SK-N-SH (cell line): ENCODE results near the gene B4GALNT4. TPM values are rescaled to one million over a fixed set of nuclear protein-coding genes. Genes with fewer than 3 reads are reported as not detected.

Experiments used
- CTCF ChIA-PET: fragments of 300-600, 350-600 bp; formaldehyde crosslinking; extraction: SDS; loops from one replicate; lab custom pipeline; 2021; lab: Yijun Ruan, JAX
- POLR2A ChIA-PET: fragments of 350-600 bp; sonication (Branson Sonifier 250); formaldehyde crosslinking; extraction: SDS; loops from one replicate; lab custom pipeline; 2020; ENCODE audit warnings: antibody characterized with exemption, inconsistent platforms; lab: Yijun Ruan, JAX
- DNase-seq: peaks from one replicate; pipeline ENCODE4 v3.0.0; 2012
- H2AFZ ChIP-seq: fragments of 200-600 bp; sonication (generic); 2 replicates; pipeline ENCODE4 v1.8.1; 2016; ENCODE audit warnings: antibody characterized with exemption, mild to moderate bottlenecking, low read depth
- H3F3A ChIP-seq: fragments of 200-600 bp; sonication (generic); replicated peaks from 2 replicates; pipeline ENCODE3; 2016; ENCODE audit warnings: antibody characterized with exemption, mild to moderate bottlenecking; ENCODE audit not compliant: insufficient read depth
- H3K27ac ChIP-seq, 2 experiments: fragments of 200-500 bp in 1 of 2; fragments of 200-600 bp in 1 of 2; sonication (Bioruptor generic) in 1 of 2; sonication (generic), shearing (Covaris generic) in 1 of 2; 2 replicates each; pipeline versions ENCODE4 v1.5.1 to v1.6.1; 2014 to 2016; ENCODE audit warnings: low read depth in 2 of 2, inconsistent platforms in 1 of 2, low read length in 1 of 2, mild to moderate bottlenecking in 1 of 2, mixed read lengths in 1 of 2
- H3K27me3 ChIP-seq: fragments of 200-600 bp; sonication (generic), shearing (Covaris generic); 2 replicates; pipeline ENCODE4 v1.6.1; 2016; ENCODE audit warnings: mixed run types; ENCODE audit not compliant: insufficient read depth
- H3K36me3 ChIP-seq, 2 experiments: fragments of 200-500 bp in 1 of 2; fragments of 200-600 bp in 1 of 2; sonication (Bioruptor generic) in 1 of 2; sonication (generic) in 1 of 2; replicated peaks in 1 of 2; 2 replicates each; pipeline versions ENCODE3 to v1.5.1; 2014 to 2016; ENCODE audit warnings: low read length in 1 of 2, mild to moderate bottlenecking in 1 of 2; ENCODE audit not compliant: insufficient read depth in 2 of 2, control insufficient read depth in 1 of 2
- H3K4me1 ChIP-seq, 2 experiments: fragments of 200-500 bp in 1 of 2; fragments of 200-600 bp in 1 of 2; sonication (Bioruptor generic) in 1 of 2; sonication (generic), shearing (Covaris generic) in 1 of 2; 2 replicates each; pipeline versions ENCODE4 v1.5.1 to v1.6.1; 2014 to 2016; ENCODE audit warnings: low read depth in 1 of 2, low read length in 1 of 2, mixed run types in 1 of 2; ENCODE audit not compliant: insufficient read depth in 2 of 2, control insufficient read depth in 1 of 2
- H3K4me2 ChIP-seq: fragments of 200-600 bp; sonication (generic), shearing (Covaris generic); 2 replicates; pipeline ENCODE4 v1.6.1; 2017; ENCODE audit warnings: mixed run types
- H3K4me3 ChIP-seq, 2 experiments: fragments of 200-500 bp in 1 of 2; fragments of 200-600 bp in 1 of 2; sonication (Bioruptor generic) in 1 of 2; sonication (generic), shearing (Covaris generic) in 1 of 2; 2 replicates each; pipeline versions ENCODE4 v1.5.1 to v1.8.1; 2014 to 2016; ENCODE audit warnings: low read depth in 2 of 2, inconsistent platforms in 1 of 2, low read length in 1 of 2, mild to moderate bottlenecking in 1 of 2, mixed read lengths in 1 of 2, moderate library complexity in 1 of 2
- H3K79me2 ChIP-seq: fragments of 200-600 bp; sonication (generic); 2 replicates; pipeline ENCODE4 v1.8.1; 2017; ENCODE audit warnings: mild to moderate bottlenecking; ENCODE audit not compliant: insufficient read depth
- H3K9ac ChIP-seq: fragments of 200-600 bp; sonication (generic); 2 replicates; pipeline ENCODE4 v1.6.1; 2017; ENCODE audit warnings: mixed run types
- H3K9me2 ChIP-seq: fragments of 200-600 bp; sonication (generic); 2 replicates; pipeline ENCODE4 v1.6.1; 2017; ENCODE audit warnings: mixed run types
- H3K9me3 ChIP-seq: fragments of 200-600 bp; sonication (generic); 2 replicates; pipeline ENCODE4 v1.6.1; 2017; ENCODE audit warnings: mixed run types, mild to moderate bottlenecking, moderate library complexity
- H4K20me1 ChIP-seq: fragments of 200-600 bp; sonication (generic); 2 replicates; pipeline ENCODE4 v1.6.1; 2017; ENCODE audit warnings: mild to moderate bottlenecking, mixed run types; ENCODE audit not compliant: insufficient read depth
- CHD2 ChIP-seq: fragments of 150-350 bp; IDR thresholded peaks from 2 replicates; pipeline ENCODE4 v1.6.1; 2018; ENCODE audit warnings: low read length; ENCODE audit not compliant: partially characterized antibody
- ELF1 ChIP-seq: IDR thresholded peaks from 2 replicates; pipeline ENCODE4 v1.4.0; 2012
- EP300 ChIP-seq, 2 experiments: IDR thresholded peaks; 2 replicates each; pipeline versions ENCODE4 v1.4.0 to v1.6.1; 2012; ENCODE audit warnings: borderline replicate concordance in 1 of 2, low read depth in 1 of 2, low read length in 1 of 2
- EZH2phosphoT487 ChIP-seq: fragments of 200-600 bp; sonication (generic); IDR thresholded peaks from 2 replicates; pipeline ENCODE4 v1.6.1; 2017; ENCODE audit warnings: low read depth, mixed run types, mild to moderate bottlenecking, antibody characterized with exemption, moderate library complexity, borderline replicate concordance
- FOSL2 ChIP-seq: IDR thresholded peaks from 2 replicates; pipeline ENCODE4 v1.4.0; 2012; ENCODE audit warnings: low read depth, mild to moderate bottlenecking, moderate library complexity, borderline replicate concordance
- GATA2 ChIP-seq: sonication (generic); formaldehyde crosslinking; IDR thresholded peaks from 2 replicates; pipeline ENCODE4 v1.5.0; 2020; ENCODE audit warnings: mild to moderate bottlenecking, missing genetic modification reagents
- JUND ChIP-seq: IDR thresholded peaks from 2 replicates; pipeline ENCODE4 v1.4.0; 2012
- MXI1 ChIP-seq: IDR thresholded peaks from 2 replicates; pipeline ENCODE4 v1.6.1; 2012; ENCODE audit warnings: mild to moderate bottlenecking, low read depth, low read length, improper control_type of control experiment
- NRF1 ChIP-seq: IDR thresholded peaks from 2 replicates; pipeline ENCODE4 v1.6.1; 2012; ENCODE audit warnings: low read depth, mild to moderate bottlenecking, low read length
- RAD21 ChIP-seq: IDR thresholded peaks from 2 replicates; pipeline ENCODE4 v1.6.1; 2012; ENCODE audit warnings: mild to moderate bottlenecking, low read length
- RCOR1 ChIP-seq: fragments of 150-350 bp; IDR thresholded peaks from 2 replicates; pipeline ENCODE4 v1.6.1; 2017; ENCODE audit warnings: antibody characterized with exemption, low read length
- RXRA ChIP-seq: IDR thresholded peaks from 2 replicates; pipeline ENCODE4 v1.4.0; 2012; ENCODE audit warnings: low read depth, mild to moderate bottlenecking, borderline replicate concordance
- TCF12 ChIP-seq: IDR thresholded peaks from 2 replicates; pipeline ENCODE4 v1.4.0; 2012
- TEAD4 ChIP-seq: IDR thresholded peaks from 2 replicates; pipeline ENCODE4 v1.4.0; 2012; ENCODE audit warnings: mild to moderate bottlenecking, borderline replicate concordance; ENCODE audit not compliant: insufficient read depth
- WGBS: methylation state at CpG from one replicate; pipeline ENCODE4 v1.1.6; 2017; ENCODE audit warnings: low lambda C conversion rate; 5-methylcytosine and 5-hydroxymethylcytosine counted together
- polyA plus RNA-seq, 3 experiments: library from polyadenylated mRNA; depleted of rRNA; stranded (reverse); fragments of >200 nt; gene quantifications; 2 replicates each; pipeline ENCODE4 v1.2.3, GENCODE V29; 2012
- TF ChIP-seq, protein P1 (sequence below): fragments of 150-350 bp; IDR thresholded peaks from 2 replicates; pipeline ENCODE4 v1.6.1; 2017; ENCODE audit warnings: antibody characterized with exemption, low read length, low read depth, borderline replicate concordance
- TF ChIP-seq, protein P2 (sequence below): IDR thresholded peaks from 2 replicates; pipeline ENCODE4 v1.4.0; 2012; ENCODE audit warnings: low read depth, borderline replicate concordance
- TF ChIP-seq, protein P3 (sequence below): IDR thresholded peaks from 2 replicates; pipeline ENCODE4 v1.6.1; 2012; ENCODE audit warnings: mild to moderate bottlenecking, low read depth, low read length, moderate library complexity
- TF ChIP-seq, protein P4 (sequence below): fragments of 150-350 bp; IDR thresholded peaks from 2 replicates; pipeline ENCODE4 v1.6.1; 2016; ENCODE audit warnings: mild to moderate bottlenecking, low read depth, low read length
- TF ChIP-seq, protein P5 (sequence below): fragments of 200-600 bp; sonication (generic); IDR thresholded peaks from 2 replicates; pipeline ENCODE4 v1.6.1; 2017; ENCODE audit warnings: antibody characterized with exemption, mild to moderate bottlenecking, moderate library complexity

B4GALNT4 gene
- polyA plus RNA-seq, 1 of the 3 experiments (the other 2 are of a cell fraction): 66.7 TPM

DNA sequence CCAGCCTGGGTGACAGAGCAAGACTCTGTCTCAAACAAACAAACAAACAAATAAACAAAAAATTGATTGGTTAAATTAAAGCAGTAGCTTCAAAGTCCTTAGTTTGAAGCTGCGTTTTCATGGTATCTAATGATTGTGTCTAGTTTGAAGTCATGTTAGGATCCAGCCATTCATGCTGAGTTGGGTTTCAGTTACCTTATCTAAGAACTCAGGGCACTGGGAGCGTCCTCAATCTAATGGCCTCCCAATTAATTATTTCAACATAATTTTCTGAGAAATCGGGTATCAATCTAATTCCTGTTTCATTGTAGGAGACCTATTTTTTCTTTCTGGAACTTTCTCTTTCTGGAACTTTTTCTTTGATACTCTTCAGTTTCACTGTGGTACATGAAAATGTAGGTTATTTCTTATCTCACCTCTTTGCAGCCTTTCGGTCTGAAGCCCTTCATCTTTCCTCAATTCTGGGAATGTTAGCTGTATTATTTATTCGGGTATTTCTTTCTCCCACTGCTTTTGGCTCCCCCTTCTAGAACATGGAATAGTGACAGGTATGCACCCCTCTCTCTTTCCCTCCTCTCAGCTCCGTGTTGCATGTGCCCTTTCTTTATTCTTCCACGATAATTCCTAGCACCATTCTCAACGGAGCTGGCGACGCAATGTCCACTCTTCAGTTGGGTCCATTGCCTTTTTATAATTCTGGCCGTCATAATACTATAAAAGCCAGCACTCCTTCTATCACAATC lies 24.3 kb upstream of the B4GALNT4 start:
- no peak overlapping the region for H2AFZ ChIP-seq
- H3K4me1 ChIP-seq: no peaks in the 10 kb centered on the region
- ChIA-PET POLR2A (no interaction called here), CTCF (interaction anchor here (1.2 to 1.8 kb wide), 4 partner anchors 10 to 35 kb away, joined by 3 to 5 read pairs (median 4); no protein-coding TSS in a partner anchor)
- H3F3A ChIP-seq: no peaks in the 10 kb centered on the region
- H3K27ac ChIP-seq: no peak overlapping the region
- no peaks in the 10 kb centered on the region for H3K36me3 ChIP-seq
- no peak for DNase-seq
- no peak overlapping the region for H3K9ac ChIP-seq
- no peak overlapping the region for H3K4me3 ChIP-seq
- H3K9me3 ChIP-seq: no peaks in the 10 kb centered on the region
- H3K4me2 ChIP-seq: no peak overlapping the region
- H3K27me3 ChIP-seq: no peaks in the 10 kb centered on the region; the same call in 1 of the 2 replicates
- no peaks in the 10 kb centered on the region; the same call in 1 of the 2 replicates for H3K9me2 ChIP-seq
- TF ChIP-seq TEAD4 (no peak), JUND (no peak), ELF1 (no peak), TCF12 (no peak), EZH2phosphoT487 (no peak)
- TF ChIP-seq, protein P1, sequence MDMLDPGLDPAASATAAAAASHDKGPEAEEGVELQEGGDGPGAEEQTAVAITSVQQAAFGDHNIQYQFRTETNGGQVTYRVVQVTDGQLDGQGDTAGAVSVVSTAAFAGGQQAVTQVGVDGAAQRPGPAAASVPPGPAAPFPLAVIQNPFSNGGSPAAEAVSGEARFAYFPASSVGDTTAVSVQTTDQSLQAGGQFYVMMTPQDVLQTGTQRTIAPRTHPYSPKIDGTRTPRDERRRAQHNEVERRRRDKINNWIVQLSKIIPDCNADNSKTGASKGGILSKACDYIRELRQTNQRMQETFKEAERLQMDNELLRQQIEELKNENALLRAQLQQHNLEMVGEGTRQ: no peak
- TF ChIP-seq, protein P2, sequence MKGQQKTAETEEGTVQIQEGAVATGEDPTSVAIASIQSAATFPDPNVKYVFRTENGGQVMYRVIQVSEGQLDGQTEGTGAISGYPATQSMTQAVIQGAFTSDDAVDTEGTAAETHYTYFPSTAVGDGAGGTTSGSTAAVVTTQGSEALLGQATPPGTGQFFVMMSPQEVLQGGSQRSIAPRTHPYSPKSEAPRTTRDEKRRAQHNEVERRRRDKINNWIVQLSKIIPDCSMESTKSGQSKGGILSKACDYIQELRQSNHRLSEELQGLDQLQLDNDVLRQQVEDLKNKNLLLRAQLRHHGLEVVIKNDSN: no peak
- TF ChIP-seq, protein P3, sequence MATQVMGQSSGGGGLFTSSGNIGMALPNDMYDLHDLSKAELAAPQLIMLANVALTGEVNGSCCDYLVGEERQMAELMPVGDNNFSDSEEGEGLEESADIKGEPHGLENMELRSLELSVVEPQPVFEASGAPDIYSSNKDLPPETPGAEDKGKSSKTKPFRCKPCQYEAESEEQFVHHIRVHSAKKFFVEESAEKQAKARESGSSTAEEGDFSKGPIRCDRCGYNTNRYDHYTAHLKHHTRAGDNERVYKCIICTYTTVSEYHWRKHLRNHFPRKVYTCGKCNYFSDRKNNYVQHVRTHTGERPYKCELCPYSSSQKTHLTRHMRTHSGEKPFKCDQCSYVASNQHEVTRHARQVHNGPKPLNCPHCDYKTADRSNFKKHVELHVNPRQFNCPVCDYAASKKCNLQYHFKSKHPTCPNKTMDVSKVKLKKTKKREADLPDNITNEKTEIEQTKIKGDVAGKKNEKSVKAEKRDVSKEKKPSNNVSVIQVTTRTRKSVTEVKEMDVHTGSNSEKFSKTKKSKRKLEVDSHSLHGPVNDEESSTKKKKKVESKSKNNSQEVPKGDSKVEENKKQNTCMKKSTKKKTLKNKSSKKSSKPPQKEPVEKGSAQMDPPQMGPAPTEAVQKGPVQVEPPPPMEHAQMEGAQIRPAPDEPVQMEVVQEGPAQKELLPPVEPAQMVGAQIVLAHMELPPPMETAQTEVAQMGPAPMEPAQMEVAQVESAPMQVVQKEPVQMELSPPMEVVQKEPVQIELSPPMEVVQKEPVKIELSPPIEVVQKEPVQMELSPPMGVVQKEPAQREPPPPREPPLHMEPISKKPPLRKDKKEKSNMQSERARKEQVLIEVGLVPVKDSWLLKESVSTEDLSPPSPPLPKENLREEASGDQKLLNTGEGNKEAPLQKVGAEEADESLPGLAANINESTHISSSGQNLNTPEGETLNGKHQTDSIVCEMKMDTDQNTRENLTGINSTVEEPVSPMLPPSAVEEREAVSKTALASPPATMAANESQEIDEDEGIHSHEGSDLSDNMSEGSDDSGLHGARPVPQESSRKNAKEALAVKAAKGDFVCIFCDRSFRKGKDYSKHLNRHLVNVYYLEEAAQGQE: no peak
- H4K20me1 ChIP-seq: no peaks in the 10 kb centered on the region
- no peaks in the 10 kb centered on the region for H3K79me2 ChIP-seq
- 63% methylated on average over 11 of the region's 11 CpGs for WGBS

DNA sequence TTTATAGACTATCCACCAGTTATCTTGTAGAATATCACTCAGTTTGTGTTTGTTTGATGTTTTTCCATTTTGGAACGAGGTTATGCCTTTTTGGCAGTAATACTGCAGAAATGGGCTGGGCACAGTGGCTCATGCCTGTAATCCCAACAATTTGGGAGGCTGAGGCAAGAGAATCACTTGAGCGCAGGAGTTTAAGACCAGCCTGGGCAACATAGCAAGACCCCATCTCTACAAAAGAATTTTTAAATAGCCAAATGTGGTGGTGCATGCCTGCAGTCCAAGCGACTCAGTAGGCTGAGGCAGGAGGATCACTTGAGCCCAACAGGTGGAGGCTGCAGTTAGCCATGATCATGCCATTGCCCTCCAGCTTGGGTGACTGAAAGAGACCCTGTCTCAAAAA lies 22.8 kb upstream of the B4GALNT4 start:
- no peaks in the 10 kb centered on the region for H3K27me3 ChIP-seq
- POLR2A ChIA-PET: no interaction called here
- DNase-seq: no peak
- no peak for TF ChIP-seq EP300 (IDR thresholded peaks at IDR 0.05; ENCODE audit: borderline replicate concordance in 1 of 2, low read depth in 1 of 2, low read length in 1 of 2)
- TF ChIP-seq NRF1: no peak
- TF ChIP-seq, protein P4, sequence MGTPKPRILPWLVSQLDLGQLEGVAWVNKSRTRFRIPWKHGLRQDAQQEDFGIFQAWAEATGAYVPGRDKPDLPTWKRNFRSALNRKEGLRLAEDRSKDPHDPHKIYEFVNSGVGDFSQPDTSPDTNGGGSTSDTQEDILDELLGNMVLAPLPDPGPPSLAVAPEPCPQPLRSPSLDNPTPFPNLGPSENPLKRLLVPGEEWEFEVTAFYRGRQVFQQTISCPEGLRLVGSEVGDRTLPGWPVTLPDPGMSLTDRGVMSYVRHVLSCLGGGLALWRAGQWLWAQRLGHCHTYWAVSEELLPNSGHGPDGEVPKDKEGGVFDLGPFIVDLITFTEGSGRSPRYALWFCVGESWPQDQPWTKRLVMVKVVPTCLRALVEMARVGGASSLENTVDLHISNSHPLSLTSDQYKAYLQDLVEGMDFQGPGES: no peak
- TF ChIP-seq RAD21: no peak
- no peak for TF ChIP-seq GATA2 (CRISPR knock-in tag)
- TF ChIP-seq RCOR1: no peak
- no peak for TF ChIP-seq FOSL2
- TF ChIP-seq MXI1: no peak
- TF ChIP-seq, protein P5, sequence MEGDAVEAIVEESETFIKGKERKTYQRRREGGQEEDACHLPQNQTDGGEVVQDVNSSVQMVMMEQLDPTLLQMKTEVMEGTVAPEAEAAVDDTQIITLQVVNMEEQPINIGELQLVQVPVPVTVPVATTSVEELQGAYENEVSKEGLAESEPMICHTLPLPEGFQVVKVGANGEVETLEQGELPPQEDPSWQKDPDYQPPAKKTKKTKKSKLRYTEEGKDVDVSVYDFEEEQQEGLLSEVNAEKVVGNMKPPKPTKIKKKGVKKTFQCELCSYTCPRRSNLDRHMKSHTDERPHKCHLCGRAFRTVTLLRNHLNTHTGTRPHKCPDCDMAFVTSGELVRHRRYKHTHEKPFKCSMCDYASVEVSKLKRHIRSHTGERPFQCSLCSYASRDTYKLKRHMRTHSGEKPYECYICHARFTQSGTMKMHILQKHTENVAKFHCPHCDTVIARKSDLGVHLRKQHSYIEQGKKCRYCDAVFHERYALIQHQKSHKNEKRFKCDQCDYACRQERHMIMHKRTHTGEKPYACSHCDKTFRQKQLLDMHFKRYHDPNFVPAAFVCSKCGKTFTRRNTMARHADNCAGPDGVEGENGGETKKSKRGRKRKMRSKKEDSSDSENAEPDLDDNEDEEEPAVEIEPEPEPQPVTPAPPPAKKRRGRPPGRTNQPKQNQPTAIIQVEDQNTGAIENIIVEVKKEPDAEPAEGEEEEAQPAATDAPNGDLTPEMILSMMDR: no peak
- no peak for TF ChIP-seq RXRA
- TF ChIP-seq TEAD4: no peak
- no peak for TF ChIP-seq CHD2
- TF ChIP-seq TCF12: no peak

More for the DNA sequence above, 22.8 kb upstream of the B4GALNT4 start:
- Histone ChIP-seq H3K9ac (no peak overlapping the region), H2AFZ (no peak overlapping the region), H3K4me3 (no peak overlapping the region), H3K36me3 (no peaks in the 10 kb centered on the region), H3K4me2 (no peak overlapping the region), H3F3A (no peaks in the 10 kb centered on the region), H4K20me1 (no peaks in the 10 kb centered on the region), H3K9me2 (no peaks in the 10 kb centered on the region), H3K4me1 (no peaks in the 10 kb centered on the region), H3K27ac (no peak overlapping the region), H3K79me2 (no peaks in the 10 kb centered on the region), H3K9me3 (no peaks in the 10 kb centered on the region)
- CTCF ChIA-PET: no interaction called here
- WGBS: 43% methylated on average over 3 of the region's 3 CpGs
